HG02588 (cell line): ENCODE measurements around the gene FXN.

Experiments
- ATAC-seq: cut with Tn5 transposase; IDR thresholded peaks from one replicate; pipeline ENCODE4 v1.9.1; 2021; ENCODE audit warnings: mild to moderate bottlenecking, moderate library complexity; ENCODE audit not compliant: unreplicated experiment

FXN gene

DNA sequence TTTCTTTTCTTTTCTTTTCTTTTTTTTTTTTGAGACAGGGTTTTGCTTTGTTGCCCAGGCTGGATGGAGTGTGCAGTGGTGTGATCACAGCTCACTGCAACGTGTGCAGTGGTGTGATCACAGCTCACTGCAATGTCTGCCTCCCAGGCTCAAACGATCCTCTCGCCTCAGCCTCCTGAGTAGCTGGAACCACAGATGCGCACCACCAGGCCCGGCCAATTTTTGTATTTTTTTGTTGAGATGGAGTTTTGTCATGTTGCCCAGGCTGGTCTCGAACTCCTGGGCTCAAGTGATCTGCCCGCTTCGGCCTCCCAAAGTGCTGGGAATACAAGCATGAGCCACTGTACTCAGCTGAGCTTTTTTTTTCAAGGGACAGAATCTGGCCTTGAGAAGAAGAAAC, 101.8 kb downstream of the FXN start:
- no peak for ATAC-seq

DNA sequence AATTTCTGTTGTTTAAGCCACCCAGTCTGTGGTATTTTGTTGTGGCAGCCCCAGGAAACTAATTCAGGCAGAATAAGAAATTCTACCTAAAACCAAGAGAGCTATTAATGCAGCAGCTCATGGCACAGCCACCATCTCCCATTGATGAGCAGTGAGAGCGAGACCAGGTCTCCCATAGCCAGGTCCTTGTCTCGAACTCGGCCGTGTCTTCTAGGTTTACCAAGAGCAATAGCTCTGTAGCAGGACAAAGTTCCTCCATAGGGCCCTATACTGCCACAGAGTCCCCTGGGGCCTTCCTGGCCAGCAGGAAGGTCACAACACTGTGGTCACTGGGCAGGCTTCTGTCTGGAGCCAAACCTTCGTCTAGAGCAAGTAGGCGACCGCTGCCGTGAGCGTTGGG, 104.0 kb downstream of the FXN start:
- ATAC-seq, result no peak

DNA sequence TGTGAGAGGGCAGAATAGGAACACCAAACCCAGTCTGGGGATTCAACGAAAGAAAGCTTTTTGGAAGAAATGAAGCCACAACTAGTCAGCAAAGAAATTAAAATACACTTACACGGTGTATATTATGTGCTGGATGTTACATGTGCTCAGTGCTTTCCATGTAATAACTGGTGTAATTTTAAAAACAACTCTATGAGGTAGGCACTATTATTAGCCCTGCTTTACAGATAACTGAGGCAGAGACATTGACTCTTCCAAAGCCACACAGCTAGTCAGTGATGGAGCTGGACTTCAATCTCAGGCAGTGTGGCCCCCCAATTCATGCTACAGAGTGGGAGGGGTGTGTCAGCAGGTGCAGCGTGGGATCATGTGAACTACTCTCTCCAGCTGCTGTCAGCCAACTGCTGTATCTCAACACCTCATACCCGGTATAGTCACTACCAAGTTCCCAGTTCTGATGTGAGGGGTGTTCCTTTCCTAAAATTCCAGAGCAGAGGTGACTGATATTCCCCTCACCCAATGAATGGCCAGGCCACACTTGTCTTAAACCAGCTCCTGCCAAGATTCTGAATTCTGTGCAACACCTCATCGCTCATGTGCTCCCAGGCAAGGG, 104.7 kb downstream of the FXN start:
- ATAC-seq, result no peak

DNA sequence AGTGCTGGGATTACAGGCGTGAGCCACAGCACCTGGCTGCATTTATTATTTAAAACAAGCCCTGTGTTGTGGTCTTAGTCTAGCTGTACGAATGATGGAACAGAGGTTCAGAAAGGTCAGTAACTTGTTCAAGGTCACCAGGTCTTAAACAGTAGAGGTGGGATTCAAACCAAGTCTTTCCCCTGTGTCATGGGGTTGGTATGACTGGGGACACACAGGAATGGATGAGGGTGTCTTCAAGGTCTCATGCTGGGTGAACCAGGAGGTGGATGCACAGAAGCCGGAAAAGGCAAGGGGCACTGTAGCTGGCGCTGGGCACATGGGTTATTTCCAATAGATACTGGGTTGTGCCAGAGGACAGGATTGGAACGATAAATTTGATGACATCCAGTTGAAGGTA, 106.3 kb downstream of the FXN start:
- ATAC-seq, result no peak

DNA sequence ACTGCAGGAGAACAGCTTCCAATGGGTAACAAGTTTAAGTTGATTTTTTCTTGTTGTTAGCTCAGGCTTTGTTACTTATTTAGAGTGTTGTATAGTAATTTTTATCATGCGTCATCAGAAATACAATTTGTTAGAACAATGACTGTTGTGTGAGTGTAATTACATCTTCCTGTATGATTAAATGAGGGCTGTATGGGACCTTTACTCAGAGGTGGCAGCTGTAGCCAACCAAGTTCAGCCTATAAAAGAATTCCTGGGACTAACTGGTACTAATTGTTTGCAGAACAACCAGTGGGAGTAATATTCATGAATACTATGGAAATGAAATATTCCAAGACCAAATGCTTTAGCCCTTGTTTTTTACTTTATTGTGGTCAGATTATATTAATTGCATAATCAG, 107.7 kb downstream of the FXN start:
- ATAC-seq, result no peak

DNA sequence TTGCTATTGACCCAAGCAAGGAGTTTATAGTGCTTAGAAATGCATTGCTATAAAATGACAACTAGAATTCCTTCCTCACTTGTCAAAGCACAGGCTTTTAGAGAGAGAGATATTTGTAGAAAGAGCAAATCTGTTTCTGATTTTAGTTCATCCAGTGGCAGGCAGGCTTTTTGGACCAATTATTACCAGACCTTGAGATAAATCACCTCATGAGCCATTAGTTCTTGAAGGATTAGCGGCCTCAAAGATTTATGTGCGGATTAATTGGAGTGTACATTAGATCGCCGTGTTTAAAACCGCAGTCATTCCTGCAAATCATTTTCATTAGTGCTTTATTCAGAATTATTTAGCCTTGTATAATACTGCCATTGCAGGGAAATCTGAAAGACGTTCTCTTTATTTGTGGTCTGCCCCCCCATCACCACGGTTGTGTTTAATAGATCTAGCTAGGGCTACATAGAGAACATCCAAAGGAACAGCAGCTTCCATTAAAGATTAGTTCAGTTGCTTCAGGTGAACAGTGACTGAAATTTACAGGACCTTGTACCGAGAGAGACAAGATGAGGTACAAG, 109.7 kb downstream of the FXN start:
- ATAC-seq, result no peak

DNA sequence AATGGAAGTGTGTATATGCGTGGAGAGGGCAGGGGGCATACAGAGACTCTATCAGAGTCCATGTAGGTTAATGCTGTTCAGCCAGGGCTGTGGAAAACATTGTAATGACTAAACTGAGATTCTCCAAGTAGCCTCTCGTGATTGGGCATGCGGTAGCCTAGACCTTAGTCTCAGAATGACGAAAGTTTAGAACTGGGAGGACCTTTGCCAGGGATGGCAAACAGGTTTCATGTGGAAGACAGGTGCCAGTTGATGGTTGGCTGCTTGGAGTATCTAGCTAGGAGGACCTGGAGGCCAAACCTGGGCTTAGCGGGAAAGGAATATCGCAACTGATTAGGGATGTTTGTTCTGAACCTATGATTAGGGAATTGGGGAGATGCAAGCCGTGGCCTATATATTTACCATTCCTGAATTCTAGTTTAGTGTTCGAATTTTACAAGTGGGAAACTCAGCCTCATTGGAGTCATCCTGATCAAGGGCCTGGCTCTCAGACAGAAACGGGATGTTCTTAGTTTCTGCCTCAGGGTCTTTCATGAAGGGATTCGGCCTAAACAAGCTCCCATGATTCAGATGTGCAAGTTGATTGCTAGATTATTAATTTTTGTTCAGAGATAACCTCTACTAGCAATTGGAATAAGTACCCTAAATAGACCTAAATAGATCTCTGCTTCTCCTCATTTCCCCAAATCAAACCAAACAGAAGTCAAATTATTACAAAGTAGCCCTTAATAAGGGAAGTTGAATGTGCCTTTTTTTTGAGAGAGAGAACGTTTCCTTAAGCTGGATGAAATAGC, 111.7 kb downstream of the FXN start:
- ATAC-seq, result no peak

DNA sequence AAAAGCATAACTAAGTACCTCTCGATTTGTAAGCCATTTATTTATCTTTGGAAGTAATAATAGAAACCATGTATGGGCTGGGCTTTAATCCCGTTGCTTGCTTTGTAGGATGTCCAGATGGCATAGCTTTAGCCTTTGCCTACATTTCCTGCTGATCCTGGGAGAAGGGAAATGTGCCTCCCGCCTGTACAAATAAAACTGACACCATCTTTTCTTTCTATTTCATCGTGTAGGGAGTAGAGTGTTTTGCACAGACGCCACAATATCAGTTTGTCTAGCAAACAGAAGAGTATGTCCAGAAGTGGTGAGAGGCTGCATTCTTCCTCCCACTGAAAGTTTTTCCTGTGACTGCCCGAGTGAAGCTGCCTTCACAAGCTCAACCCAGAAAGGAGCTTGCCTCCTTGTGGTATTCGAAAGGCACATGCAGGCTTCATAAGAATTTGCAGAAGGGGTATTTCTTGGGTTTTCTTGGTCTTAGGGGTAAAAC, 113.8 kb downstream of the FXN start:
- ATAC-seq, result no peak
